AG08395 (cell line): ENCODE results near the gene CLEC18B.
"Not testable (repeated sequence)": the region's sequence is repeated elsewhere in the genome, so short reads cannot be mapped to it uniquely, and the experiment has no call there.

ENCODE experiments used
- DNase-seq: peaks from one replicate; pipeline ENCODE4 v3.0.0; 2012; ENCODE audit warnings: mixed read lengths, low spot score

Gene CLEC18B

DNA sequence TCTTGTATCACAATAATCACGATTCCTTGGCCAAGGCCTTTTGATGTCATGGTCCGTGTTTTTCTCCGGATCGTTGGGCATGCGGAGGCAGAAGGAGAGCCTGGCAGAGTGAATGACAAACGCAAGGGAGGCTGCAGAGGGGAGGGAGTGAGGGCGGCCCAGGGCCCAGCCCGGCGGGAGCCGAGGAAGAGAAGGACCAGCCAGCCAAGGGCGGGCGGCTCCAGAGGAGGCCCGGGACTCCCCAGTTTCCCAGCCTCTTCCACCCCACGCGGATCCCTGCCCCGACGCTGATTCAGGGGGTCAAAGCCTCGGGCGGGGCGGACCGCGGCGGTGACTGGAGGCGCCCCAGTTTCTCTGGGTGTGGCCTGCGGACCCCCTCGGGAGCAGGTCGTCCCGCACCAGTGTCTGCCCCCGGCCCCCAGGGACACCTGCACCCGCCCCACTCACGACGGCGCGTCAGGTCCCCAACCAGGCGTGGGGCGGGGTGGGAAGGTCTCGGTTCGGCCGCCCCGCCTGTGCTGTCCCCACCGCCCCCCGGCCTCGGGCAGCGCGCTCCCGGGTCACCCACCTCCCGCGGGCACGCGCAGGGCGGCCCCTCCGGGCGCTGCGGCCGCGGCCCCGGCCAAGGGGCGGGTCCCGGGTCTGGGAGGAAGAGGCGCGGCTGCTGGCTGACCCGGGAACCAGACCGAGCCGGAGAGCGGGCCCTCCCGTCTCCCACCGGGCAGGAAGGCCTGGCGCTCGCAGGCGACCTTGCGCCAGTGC is 14.5 kb downstream of the CLEC18B start:
- DNase-seq, result not testable (repeated sequence)

DNA sequence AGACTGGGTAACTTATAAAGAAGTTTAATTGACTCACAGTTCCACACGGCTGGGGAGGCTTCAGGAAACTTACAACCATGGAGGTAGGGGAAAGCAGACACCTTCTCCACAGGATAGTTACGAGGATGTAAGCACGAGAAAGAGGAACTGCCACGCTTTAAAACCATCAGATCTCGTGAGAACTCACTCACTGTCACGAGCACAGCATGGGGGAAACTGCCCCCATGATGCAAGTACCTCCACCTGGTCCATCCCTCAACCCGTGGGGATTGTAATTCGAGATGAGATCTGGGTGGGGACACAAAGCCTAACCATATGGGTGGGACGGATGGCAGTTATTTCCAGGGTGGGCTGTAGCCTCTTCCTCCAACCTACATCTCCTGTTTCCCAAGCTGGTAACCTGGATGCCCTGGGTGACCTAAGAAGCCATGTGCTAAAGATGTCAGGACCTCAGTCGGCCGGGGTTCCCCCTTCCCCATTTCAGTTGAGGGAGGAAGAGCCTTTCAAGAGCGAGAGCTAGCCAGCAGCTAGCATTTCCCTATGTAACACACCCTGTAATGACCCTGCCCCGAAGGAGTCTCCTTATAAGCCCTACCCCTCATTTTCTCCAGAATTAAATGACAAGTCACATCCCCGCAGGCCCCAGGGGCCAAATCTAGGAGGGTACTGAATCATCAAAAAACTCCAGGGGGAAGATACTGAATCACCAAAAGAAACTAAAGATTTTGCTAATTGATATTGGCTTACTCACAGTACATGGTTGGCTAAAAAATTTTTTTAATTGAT is 16.9 kb downstream of the CLEC18B start:
- not testable (repeated sequence) for DNase-seq

DNA sequence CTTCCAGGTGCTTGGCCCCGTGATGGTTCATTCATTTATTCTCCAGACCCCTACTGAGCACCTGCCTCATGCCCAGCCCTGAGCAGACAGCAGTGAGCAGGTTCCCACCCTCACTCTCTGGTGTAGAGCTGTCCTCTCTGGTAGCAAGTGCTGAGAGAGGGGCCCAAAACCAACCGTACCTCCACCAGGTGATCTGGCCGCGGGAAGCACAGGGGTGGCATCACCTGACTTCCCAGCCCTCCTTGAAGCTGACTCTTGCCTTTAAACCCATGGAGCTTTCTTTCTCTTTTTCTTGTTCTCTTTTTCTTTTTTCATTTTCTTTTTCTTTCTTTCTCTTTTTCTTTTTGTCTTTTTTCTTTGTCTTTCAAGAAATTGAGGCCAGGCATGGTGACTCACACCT is 21.0 kb downstream of the CLEC18B start:
- DNase-seq, result not testable (repeated sequence)

DNA sequence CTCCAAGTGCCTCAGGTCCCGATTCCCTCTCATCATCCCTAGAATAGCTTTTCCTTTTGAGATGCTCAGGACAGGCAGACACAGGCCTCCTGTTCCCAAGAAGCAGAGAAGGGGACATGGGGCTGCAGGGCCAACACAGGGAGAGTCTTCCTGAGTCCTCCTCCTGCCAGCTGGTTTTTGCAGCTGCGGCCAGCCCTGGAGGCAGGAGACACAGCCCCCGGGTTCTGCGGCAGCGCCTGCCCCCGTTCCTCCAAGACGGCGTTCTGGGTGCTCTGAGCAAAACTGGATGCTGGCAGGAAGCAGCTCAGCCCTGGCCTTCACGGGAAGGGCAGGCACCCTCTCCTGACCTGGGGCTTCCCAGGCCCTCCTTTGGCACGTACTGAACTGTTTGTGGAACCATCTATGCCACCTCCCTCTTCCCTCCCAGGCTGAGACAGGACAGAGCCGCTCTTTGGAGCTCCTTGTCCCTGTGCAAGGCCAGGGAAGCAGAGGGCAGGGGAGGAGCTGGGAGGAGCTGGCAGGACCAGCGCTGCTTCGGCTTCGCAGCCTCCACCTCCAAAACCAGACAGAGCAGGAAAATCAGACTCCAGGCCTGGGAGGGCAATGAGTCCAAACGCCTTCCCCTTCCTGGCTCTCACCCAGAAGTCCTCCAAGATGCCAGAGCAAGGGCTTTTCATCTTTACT is 22.9 kb downstream of the CLEC18B start:
- not testable (repeated sequence) for DNase-seq

- DNase-seq, result not testable (repeated sequence)
These were observed 24.7 kb downstream of the CLEC18B start for GRCh38 chr16:74396521-74397017.

- DNase-seq, result not testable (repeated sequence)
These were observed 26.7 kb downstream of the CLEC18B start for GRCh38 chr16:74394604-74395003.

DNA sequence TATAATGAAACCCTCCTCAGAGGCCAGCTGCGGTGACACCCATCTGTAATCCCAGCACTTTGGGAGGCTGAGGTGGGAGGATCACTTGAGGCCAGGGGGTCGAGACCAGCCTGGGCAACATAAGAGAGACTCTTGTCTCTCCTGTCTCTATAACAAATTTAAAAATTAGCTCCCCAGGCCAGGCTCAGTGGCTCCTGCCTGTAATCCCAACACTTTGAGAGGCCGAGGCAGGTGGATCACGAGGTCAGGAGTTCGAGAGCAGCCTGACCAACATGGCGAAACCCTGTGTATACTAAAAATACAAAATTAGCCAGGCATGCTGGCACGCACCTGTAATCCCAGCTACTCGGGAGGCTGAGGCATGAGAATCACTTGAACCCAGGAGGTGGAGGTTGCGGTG is 27.1 kb downstream of the CLEC18B start:
- DNase-seq, result not testable (repeated sequence)

- not testable (repeated sequence) for DNase-seq
These were observed 29.7 kb downstream of the CLEC18B start for GRCh38 chr16:74391454-74392050.

DNA sequence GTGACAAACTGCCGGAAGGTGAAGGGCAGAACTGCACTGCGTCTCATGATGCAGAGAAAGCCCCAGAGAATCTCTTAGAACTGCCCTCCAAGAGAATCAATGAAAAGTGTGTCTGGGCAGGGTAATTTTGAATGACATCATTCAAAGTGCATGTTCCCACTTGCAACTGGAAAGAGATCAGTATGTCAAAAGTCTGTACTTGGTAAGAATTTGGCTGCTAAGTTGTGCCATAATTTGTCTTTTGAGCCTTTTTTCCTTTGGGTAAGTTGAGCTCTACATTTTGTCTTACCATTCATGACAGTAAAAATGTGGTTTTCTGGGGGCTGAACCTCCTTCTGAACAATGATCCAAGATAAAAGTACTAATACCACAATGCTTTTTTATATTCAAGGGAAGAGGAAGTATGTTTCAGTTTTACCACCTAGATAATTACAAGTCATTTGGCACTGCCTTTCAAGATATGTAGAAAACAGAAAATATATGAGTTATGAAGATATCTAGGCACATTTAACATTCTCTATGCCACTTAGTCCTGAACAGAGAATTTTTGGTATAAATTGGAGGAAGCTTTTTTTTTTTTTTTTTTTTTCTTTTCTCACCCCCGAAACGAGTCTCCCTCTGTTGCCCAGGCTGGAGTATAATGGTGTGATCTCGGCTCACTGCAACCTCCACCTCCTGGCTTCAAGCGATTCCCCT is 38.8 kb downstream of the CLEC18B start:
- DNase-seq, result not testable (repeated sequence)

- not testable (repeated sequence) for DNase-seq
These were observed 47.5 kb downstream of the CLEC18B start for GRCh38 chr16:74373847-74374184.

GRCh38 chr16:74372953-74373846 is 48.1 kb downstream of the CLEC18B start:
- no peak for DNase-seq

- DNase-seq, result no peak
These were observed 48.9 kb downstream of the CLEC18B start for GRCh38 chr16:74372369-74372768.

GRCh38 chr16:74370338-74371135 is 50.7 kb downstream of the CLEC18B start:
- not testable (repeated sequence) for DNase-seq

- peak; percentile 93 for DNase-seq
These were observed 53.0 kb downstream of the CLEC18B start for GRCh38 chr16:74368002-74368911.

DNA sequence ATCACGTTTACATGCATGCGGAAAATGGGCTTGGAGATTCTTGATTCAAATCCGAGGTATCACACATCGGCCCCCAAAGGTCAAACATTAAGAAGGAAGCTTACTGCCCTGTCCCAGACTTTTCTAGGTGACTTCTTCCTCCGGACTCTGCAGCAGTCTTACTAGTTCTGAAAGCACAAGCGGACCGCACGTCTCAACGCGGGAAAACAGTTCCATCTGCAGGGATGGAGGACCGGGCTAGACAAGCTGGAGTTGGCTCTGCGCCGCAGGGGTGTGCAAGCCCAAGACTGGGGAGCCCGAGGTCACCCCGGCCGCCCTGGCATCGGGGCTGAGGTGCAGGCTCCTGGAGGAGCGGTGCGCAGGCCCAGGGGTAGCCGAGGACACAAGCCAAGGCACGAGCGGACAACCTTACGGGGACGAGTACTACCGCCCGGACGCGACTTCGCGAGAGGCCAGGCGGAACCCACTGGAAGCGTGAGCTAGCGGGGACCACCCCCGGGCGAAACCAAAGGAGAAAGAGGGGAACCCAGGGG is 53.7 kb downstream of the CLEC18B start:
- not testable (repeated sequence) for DNase-seq

DNA sequence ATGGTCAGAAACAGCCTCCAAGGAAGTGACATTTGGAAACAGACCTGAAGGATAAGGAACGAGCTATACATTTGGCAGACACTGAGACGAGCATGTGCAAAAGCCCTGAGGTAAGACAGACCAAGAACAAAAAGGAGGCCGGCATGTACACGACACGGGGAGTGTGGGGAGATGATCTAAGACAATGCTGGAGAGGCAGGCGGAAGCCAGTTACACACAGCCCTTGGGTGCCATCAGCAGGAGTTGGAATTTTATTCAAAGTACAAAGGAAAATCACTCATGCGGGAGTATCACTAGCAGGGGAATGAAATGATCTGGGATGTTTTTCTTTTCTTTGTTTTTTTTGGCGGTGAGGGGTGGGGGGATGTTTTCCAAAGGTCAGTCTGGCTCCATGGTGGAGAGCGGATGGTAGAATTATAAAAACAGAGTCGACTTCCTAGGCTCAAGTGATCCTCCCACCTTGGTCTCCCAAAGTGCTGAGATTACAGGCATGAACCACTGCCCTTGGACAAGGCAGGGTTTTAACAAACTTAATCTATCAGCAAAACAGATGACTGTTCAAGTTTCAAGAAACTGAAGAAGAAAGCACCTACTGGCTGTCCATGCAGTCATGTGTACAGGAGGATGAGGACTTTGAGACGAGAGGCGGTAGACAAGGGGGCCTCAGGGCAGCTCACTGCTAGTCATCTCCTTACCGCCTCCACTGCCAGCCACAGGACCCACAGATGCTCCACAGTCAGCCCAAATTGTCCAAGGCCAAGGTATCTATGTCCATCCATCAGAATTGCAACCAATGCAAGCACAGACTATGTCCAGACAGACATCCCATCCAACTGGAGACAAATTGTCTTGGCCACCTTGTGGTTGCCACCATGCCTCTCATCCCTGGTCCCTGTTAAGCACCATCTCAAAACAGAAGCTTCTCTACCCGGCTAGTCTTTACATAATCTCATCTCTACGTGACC is 59.4 kb downstream of the CLEC18B start:
- not testable (repeated sequence) for DNase-seq
